Endothelial cell of umbilical vein (primary cell): Measurements from ENCODE around the gene JMJD6. TPM values are rescaled to one million over a fixed set of nuclear protein-coding genes. Genes with fewer than 3 reads are reported as not detected.

Experiments
- BruUV-seq: library from RNA; stranded (reverse); fragments of 400-500 nt; replicated peaks from 2 replicates; lab custom pipeline; 2021; lab: Mats Ljungman, UMichigan
- CTCF ChIA-PET: fragments of 300-600, 350-600 bp; sonication (Branson Sonifier 250); formaldehyde crosslinking; loops from one replicate; lab custom pipeline; 2021; ENCODE audit warnings: antibody characterized with exemption, inconsistent platforms; lab: Charles Lee
- POLR2A ChIA-PET: fragments of 300-600, 350-600 bp; sonication (Branson Sonifier 250); formaldehyde crosslinking; loops from one replicate; lab custom pipeline; 2021; ENCODE audit warnings: antibody characterized with exemption, inconsistent platforms; lab: Charles Lee
- DNase-seq: peaks from one replicate; pipeline ENCODE4 v3.0.0-alpha.2; 2011; ENCODE audit warnings: low read depth, low spot score
- FAIRE-seq: peaks from 2 replicates; lab custom pipeline; 2011; peaks lifted over from hg19 to GRCh38; lab: Jason Lieb, UNC
- H2AFZ ChIP-seq: 2 replicates; pipeline ENCODE4 v1.6.0; 2012; ENCODE audit warnings: low read depth, low read length, control low read depth, inconsistent platforms
- H3K27ac ChIP-seq: 2 replicates; pipeline ENCODE4 v1.5.1; 2011; ENCODE audit warnings: low read depth, mild to moderate bottlenecking, control low read depth, low read length, moderate library complexity; ENCODE audit not compliant: insufficient read depth
- H3K27me3 ChIP-seq, 2 experiments: 2 replicates each; pipeline versions ENCODE4 v1.6.0 to v1.6.1; 2011; ENCODE audit warnings: low read length in 2 of 2, mixed read lengths in 1 of 2; ENCODE audit not compliant: control insufficient read depth in 2 of 2, insufficient read depth in 2 of 2
- H3K36me3 ChIP-seq, 2 experiments: 2 replicates in 1 of 2; 3 replicates in 1 of 2; pipeline ENCODE4 v1.5.1; 2011; ENCODE audit warnings: low read length in 2 of 2, mild to moderate bottlenecking in 1 of 2, moderate library complexity in 1 of 2; ENCODE audit not compliant: control insufficient read depth in 2 of 2, insufficient read depth in 2 of 2; ENCODE audit errors: extremely low read depth in 1 of 2
- H3K4me1 ChIP-seq: 3 replicates; pipeline ENCODE4 v1.5.1; 2011; ENCODE audit warnings: mild to moderate bottlenecking, low read length; ENCODE audit not compliant: control insufficient read depth, insufficient read depth; ENCODE audit errors: extremely low read depth
- H3K4me2 ChIP-seq: 2 replicates; pipeline ENCODE4 v1.6.1; 2011; ENCODE audit warnings: low read length, control low read depth, mixed read lengths; ENCODE audit not compliant: insufficient read depth
- H3K4me3 ChIP-seq, 3 experiments: fragments of 200-600 bp in 1 of 3; sonication (generic), shearing (Covaris generic) in 1 of 3; replicated peaks in 1 of 3; 2 replicates each; pipeline ENCODE4 v1.5.1; 2011 to 2016; ENCODE audit warnings: control low read depth in 3 of 3, low read length in 3 of 3, mild to moderate bottlenecking in 2 of 3, inconsistent platforms in 1 of 3, low read depth in 1 of 3, moderate library complexity in 1 of 3; ENCODE audit not compliant: insufficient read depth in 1 of 3
- H3K79me2 ChIP-seq: 2 replicates; pipeline ENCODE4 v1.6.0; 2012; ENCODE audit warnings: low read length, inconsistent platforms; ENCODE audit not compliant: control insufficient read depth, insufficient read depth
- H3K9ac ChIP-seq: replicated peaks from 2 replicates; pipeline ENCODE3; 2011; ENCODE audit warnings: low read length, control low read depth; ENCODE audit not compliant: insufficient read depth; ENCODE audit errors: extremely low read depth
- H3K9me1 ChIP-seq: replicated peaks from 3 replicates; pipeline ENCODE4 v1.6.0; 2011; ENCODE audit warnings: mild to moderate bottlenecking, low read length; ENCODE audit not compliant: control insufficient read depth, insufficient read depth; ENCODE audit errors: extremely low read depth
- H3K9me3 ChIP-seq: replicated peaks from 2 replicates; pipeline ENCODE4 v1.5.1; 2012; ENCODE audit warnings: low read length, inconsistent platforms; ENCODE audit not compliant: control insufficient read depth, insufficient read depth
- H4K20me1 ChIP-seq: replicated peaks from 2 replicates; pipeline ENCODE3; 2011; ENCODE audit warnings: mild to moderate bottlenecking, low read length; ENCODE audit not compliant: control insufficient read depth, insufficient read depth; ENCODE audit errors: extremely low read depth
- EZH2 ChIP-seq: IDR thresholded peaks from 2 replicates; pipeline ENCODE4 v1.6.1; 2012; ENCODE audit warnings: borderline replicate concordance, low read depth, mild to moderate bottlenecking, moderate library complexity, low read length, inconsistent platforms; ENCODE audit not compliant: severe bottlenecking
- FOS ChIP-seq: IDR thresholded peaks from 2 replicates; pipeline ENCODE4 v1.6.1; 2011; ENCODE audit warnings: mild to moderate bottlenecking, low read length, moderate library complexity, borderline replicate concordance; ENCODE audit not compliant: insufficient read depth
- JUN ChIP-seq: IDR thresholded peaks from 2 replicates; pipeline ENCODE4 v1.6.1; 2011; ENCODE audit warnings: borderline replicate concordance, low read depth; ENCODE audit not compliant: insufficient read length, insufficient read depth
- POLR2AphosphoS5 ChIP-seq: IDR thresholded peaks from 2 replicates; pipeline ENCODE4 v1.6.1; 2012; ENCODE audit warnings: low read depth, mild to moderate bottlenecking, control low read depth, low read length, moderate library complexity; ENCODE audit not compliant: insufficient read depth
- dilution Hi-C: fragments of 300-500 bp; cut with MboI; formaldehyde crosslinking; loops from one replicate; pipeline ENCODE4 v1.15.0; 2019; ENCODE audit warnings: low sequenced_read_pairs; ENCODE audit not compliant: extremely low pct_ligation_motif_present
- intact Hi-C: fragments of 100-400 bp; cut with micrococcal nuclease; formaldehyde crosslinking; loops from one replicate; pipeline ENCODE4 v1.10.0; 2022
- polyA plus RNA-seq, 4 experiments: library from polyadenylated mRNA; depleted of rRNA in 3 of 4; stranded (reverse) in 3 of 4; unstranded in 1 of 4; fragments of >200 nt; gene quantifications; 2 replicates each; pipeline versions ENCODE4 v1.2.1 to v1.2.3, GENCODE V29; 2011 to 2012; ENCODE audit warnings: missing spikeins in 1 of 4
- total RNA-seq: library from RNA; stranded (reverse); gene quantifications from 2 replicates; pipeline ENCODE4 v1.2.3, GENCODE V29; 2021
- TF ChIP-seq, protein P1 (sequence below): IDR thresholded peaks from 2 replicates; pipeline ENCODE4 v1.6.1; 2011; ENCODE audit not compliant: insufficient read depth, insufficient read length
- TF ChIP-seq, protein P2 (sequence below), 2 donors: IDR thresholded peaks; 1 replicate in 1 of 2; 2 replicates in 1 of 2; pipeline ENCODE4 v1.5.1; 2011; ENCODE audit warnings: low read length in 2 of 2, mild to moderate bottlenecking in 2 of 2, moderate library complexity in 2 of 2, control low read depth in 1 of 2, inconsistent platforms in 1 of 2, low read depth in 1 of 2; ENCODE audit not compliant: insufficient read depth in 1 of 2; ENCODE audit errors: extremely low read depth in 1 of 2

Gene JMJD6
- total and polyA plus RNA-seq, 2 donors (not counting 3 experiments of a cell fraction or from before 2014, with no cell fraction given): 19.8 to 36.6 TPM

DNA sequence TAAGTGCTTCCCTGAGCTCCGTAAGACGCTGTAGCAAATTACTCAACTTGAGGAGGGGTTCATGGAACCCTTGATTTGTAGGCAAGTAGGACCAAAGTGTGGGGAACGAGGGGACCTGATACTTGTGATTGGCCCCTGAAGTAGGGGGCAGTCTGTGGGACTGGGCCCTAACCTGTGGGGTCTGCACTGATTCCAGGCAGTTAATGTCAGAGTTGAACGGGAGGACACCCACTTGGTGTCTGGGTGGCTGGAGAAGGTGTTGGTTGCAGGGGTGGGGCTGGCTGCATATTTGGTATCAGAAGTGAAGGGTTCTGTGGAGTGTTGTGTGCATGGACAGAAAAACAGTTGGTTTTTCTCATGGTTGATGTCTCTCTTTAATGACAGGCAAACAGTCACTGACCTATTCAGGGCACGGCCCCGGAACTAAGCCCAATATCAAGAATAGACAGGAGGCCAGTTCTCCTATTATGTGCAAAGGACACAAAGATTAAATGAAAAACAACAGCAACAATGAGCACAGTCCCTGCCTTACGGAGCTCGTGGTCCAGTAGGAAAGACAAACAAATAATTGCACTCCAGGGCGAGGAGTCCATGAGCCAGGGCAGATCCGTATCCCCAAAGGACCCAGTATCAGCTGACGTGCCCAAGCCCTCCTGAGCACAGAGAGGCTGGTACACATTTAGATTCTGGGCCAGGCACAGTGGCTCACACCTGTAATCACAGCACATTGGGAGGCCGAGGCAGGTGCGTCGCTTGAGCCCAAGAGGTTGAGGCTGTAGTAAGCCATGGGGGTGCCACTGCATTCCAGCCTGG is 34.8 kb downstream of the JMJD6 start:
- Histone ChIP-seq H2AFZ (no peak overlapping the region), H3K9me1 (no peaks in the 10 kb centered on the region), H4K20me1 (no peaks in the 10 kb centered on the region), H3K4me2 (no peak overlapping the region), H3K27ac (no peak overlapping the region), H3K9me3 (no peaks in the 10 kb centered on the region), H3K27me3 (no peaks in the 10 kb centered on the region), H3K9ac (no peak overlapping the region), H3K36me3 (no peaks in the 10 kb centered on the region), H3K79me2 (peaks cover 24% of the 10 kb centered on the region), H3K4me3 (no peak overlapping the region), H3K4me1 (peaks cover 26% of the 10 kb centered on the region)
- ChIA-PET CTCF (interaction anchor here (1.2 to 3.3 kb wide), 2 partner anchors 10 to 22 kb away, joined by 3 to 19 read pairs; no protein-coding TSS in a partner anchor), POLR2A (no interaction called here)
- TF ChIP-seq, protein P1, sequence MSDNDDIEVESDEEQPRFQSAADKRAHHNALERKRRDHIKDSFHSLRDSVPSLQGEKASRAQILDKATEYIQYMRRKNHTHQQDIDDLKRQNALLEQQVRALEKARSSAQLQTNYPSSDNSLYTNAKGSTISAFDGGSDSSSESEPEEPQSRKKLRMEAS: no peak
- BruUV-seq: no TSS peak
- intact Hi-C loops (no loop called here), dilution Hi-C loops (no loop called here)
- DNase-seq: no peak
- no peak for FAIRE-seq

DNA sequence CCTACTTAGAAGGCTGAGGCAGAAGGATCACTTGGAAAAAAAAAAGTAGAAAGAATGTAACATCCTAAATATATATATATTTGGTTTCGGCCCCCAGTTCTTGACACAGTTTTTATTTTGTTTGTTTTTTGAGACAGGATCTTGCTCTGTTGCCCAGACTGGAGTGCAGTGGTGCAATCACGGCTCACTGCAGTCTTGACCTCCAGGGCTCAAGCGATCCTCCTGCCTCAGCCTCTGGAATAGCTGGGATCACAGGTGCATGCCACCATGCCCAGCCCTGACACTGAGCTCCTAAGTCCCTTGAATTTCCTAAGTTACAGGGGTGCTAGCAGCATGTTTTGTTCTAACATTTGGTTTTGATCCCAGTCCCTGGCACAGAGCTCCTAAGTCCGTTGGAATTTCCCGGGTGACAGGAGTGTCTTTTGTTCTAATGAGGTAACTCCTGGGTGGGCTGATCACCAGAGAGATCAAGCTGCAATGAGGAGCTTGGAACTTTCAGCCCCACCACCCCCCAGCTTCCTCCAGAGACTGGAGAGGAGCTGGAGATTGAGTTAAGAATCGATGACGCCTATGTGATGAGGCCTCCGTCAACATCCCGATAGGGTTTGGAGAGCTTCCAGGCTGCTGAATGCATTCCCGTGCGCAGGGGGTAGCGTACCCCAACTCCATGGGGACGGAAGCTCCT is 35.7 kb downstream of the JMJD6 start:
- no peak overlapping the region for H3K4me3 ChIP-seq

More for the DNA sequence above, 35.7 kb downstream of the JMJD6 start:
- TF ChIP-seq FOS: no peak
- TF ChIP-seq JUN: no peak
- TF ChIP-seq, protein P2, sequence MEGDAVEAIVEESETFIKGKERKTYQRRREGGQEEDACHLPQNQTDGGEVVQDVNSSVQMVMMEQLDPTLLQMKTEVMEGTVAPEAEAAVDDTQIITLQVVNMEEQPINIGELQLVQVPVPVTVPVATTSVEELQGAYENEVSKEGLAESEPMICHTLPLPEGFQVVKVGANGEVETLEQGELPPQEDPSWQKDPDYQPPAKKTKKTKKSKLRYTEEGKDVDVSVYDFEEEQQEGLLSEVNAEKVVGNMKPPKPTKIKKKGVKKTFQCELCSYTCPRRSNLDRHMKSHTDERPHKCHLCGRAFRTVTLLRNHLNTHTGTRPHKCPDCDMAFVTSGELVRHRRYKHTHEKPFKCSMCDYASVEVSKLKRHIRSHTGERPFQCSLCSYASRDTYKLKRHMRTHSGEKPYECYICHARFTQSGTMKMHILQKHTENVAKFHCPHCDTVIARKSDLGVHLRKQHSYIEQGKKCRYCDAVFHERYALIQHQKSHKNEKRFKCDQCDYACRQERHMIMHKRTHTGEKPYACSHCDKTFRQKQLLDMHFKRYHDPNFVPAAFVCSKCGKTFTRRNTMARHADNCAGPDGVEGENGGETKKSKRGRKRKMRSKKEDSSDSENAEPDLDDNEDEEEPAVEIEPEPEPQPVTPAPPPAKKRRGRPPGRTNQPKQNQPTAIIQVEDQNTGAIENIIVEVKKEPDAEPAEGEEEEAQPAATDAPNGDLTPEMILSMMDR (IDR thresholded peaks at IDR 0.05; ENCODE audit: extremely low read depth in 1 of 2, insufficient read depth in 1 of 2, low read depth in 1 of 2, low read length in 2 of 2): no peak
- no peak for TF ChIP-seq POLR2AphosphoS5
- TF ChIP-seq, protein P1: no peak
- no peak for TF ChIP-seq EZH2
- Histone ChIP-seq H3K4me2 (no peak overlapping the region), H2AFZ (no peak overlapping the region), H3K79me2 (peaks cover 19% of the 10 kb centered on the region), H3K27me3 (no peaks in the 10 kb centered on the region), H3K4me1 (peaks cover 20% of the 10 kb centered on the region), H3K9me1 (no peaks in the 10 kb centered on the region), H4K20me1 (no peaks in the 10 kb centered on the region), H3K9ac (no peak overlapping the region), H3K9me3 (no peaks in the 10 kb centered on the region), H3K36me3 (no peaks in the 10 kb centered on the region), H3K27ac (no peak overlapping the region)
- DNase-seq: no peak
- ChIA-PET POLR2A (no interaction called here), CTCF (interaction anchor here (1.2 to 3.3 kb wide), 2 partner anchors 10 to 23 kb away, joined by 3 to 19 read pairs; no protein-coding TSS in a partner anchor)
- dilution Hi-C loops: no loop called here
- intact Hi-C loops: no loop called here
- FAIRE-seq: no peak
- no TSS peak for BruUV-seq
